Mesendoderm (in vitro differentiated cells): ENCODE results near the gene ARMH2.
A peak's percentile ranks its signal among the peaks of the same experiment; 100 is the strongest.

Source experiments
- DNase-seq: peaks from one replicate; pipeline ENCODE4 v3.0.0; 2013
- H2AK5ac ChIP-seq: 2 replicates; pipeline ENCODE4 v1.6.1; 2013; ENCODE audit warnings: low read length, inconsistent platforms
- H2BK120ac ChIP-seq: 2 replicates; pipeline ENCODE4 v1.6.1; 2013; ENCODE audit warnings: low read depth, mild to moderate bottlenecking, low read length, moderate library complexity, mixed read lengths
- H2BK15ac ChIP-seq: replicated peaks from 2 replicates; pipeline ENCODE4 v1.6.1; 2013; ENCODE audit warnings: low read depth, mild to moderate bottlenecking, moderate library complexity
- H2BK5ac ChIP-seq: 2 replicates; pipeline ENCODE4 v1.6.1; 2013; ENCODE audit warnings: low read length, inconsistent platforms
- H3K18ac ChIP-seq: 2 replicates; pipeline ENCODE4 v1.6.1; 2013; ENCODE audit warnings: mild to moderate bottlenecking, low read length, mixed read lengths
- H3K23ac ChIP-seq: one replicate; pipeline ENCODE4 v1.6.1; 2013; ENCODE audit warnings: low read length
- H3K27ac ChIP-seq: 2 replicates; pipeline ENCODE4 v1.5.1; 2013; ENCODE audit warnings: low read depth, mild to moderate bottlenecking, inconsistent platforms, low read length, moderate library complexity
- H3K27me3 ChIP-seq: 2 replicates; pipeline ENCODE4 v1.6.1; 2013; ENCODE audit warnings: low read length, control low read depth, mild to moderate bottlenecking, inconsistent platforms; ENCODE audit not compliant: insufficient read depth, poor library complexity
- H3K36me3 ChIP-seq: 2 replicates; pipeline ENCODE4 v1.6.1; 2013; ENCODE audit warnings: low read length, inconsistent platforms; ENCODE audit not compliant: control insufficient read depth, insufficient read depth
- H3K4ac ChIP-seq: one replicate; pipeline ENCODE4 v1.6.1; 2013; ENCODE audit warnings: low read depth, mild to moderate bottlenecking, low read length, moderate library complexity
- H3K4me1 ChIP-seq: 2 replicates; pipeline ENCODE4 v1.6.1; 2013; ENCODE audit warnings: low read depth, low read length, inconsistent platforms; ENCODE audit not compliant: control insufficient read depth
- H3K4me2 ChIP-seq: 2 replicates; pipeline ENCODE4 v1.6.1; 2013; ENCODE audit warnings: low read length
- H3K4me3 ChIP-seq: 2 replicates; pipeline ENCODE4 v1.5.1; 2013; ENCODE audit warnings: mild to moderate bottlenecking, low read length
- H3K56ac ChIP-seq: one replicate; pipeline ENCODE4 v1.6.1; 2013; ENCODE audit warnings: low read length
- H3K79me1 ChIP-seq: 2 replicates; pipeline ENCODE4 v1.6.1; 2013; ENCODE audit warnings: low read length, inconsistent platforms
- H3K79me2 ChIP-seq: 2 replicates; pipeline ENCODE4 v1.6.1; 2013; ENCODE audit warnings: mild to moderate bottlenecking, low read length; ENCODE audit not compliant: control insufficient read depth, insufficient read depth
- H3K9ac ChIP-seq: 2 replicates; pipeline ENCODE4 v1.6.1; 2013; ENCODE audit warnings: low read length, inconsistent platforms
- H4K5ac ChIP-seq: one replicate; pipeline ENCODE4 v1.6.1; 2013; ENCODE audit warnings: low read length
- H4K8ac ChIP-seq: one replicate; pipeline ENCODE4 v1.6.1; 2013; ENCODE audit warnings: low read depth, mild to moderate bottlenecking, control low read depth, low read length, moderate library complexity
- WGBS: extraction: QIAGEN DNeasy Blood & Tissue Kit; methylation state at CpG from one replicate; pipeline ENCODE4 v1.1.7; 2013; ENCODE audit warnings: low lambda C conversion rate, missing lambda C conversion rate; ENCODE audit not compliant: insufficient coverage; ENCODE audit errors: extremely low coverage; 5-methylcytosine and 5-hydroxymethylcytosine counted together

ARMH2 gene

DNA sequence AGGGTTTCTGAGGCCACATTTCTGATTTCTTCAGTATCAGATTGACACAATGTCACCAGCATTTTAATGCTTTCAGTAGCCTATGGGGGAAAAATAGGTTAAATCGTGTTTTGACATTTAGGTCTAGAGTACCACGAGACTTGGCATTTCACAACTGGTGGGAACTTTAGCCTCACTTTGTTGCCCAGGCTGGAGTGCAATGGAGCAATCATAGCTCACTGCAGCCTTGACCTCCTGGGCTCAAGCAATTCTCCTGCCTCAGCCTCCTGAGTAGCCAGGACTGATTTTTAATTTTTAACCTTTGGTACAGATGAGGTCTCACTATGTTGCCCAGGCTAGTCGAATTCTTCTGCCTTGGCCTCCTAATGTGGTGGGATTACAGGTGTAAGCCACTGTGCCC, 11.0 kb upstream of the ARMH2 start:
- Histone ChIP-seq H2BK15ac (no peak overlapping the region), H3K4me3 (no peak overlapping the region), H4K5ac (no peak overlapping the region), H3K23ac (no peak overlapping the region), H2BK120ac (no peak overlapping the region), H3K4ac (no peak overlapping the region), H3K36me3 (no peaks in the 10 kb centered on the region), H2BK5ac (no peak overlapping the region), H3K4me2 (no peak overlapping the region), H3K79me1 (no peaks in the 10 kb centered on the region), H3K4me1 (no peaks in the 10 kb centered on the region), H3K18ac (no peak overlapping the region), H3K79me2 (no peaks in the 10 kb centered on the region), H2AK5ac (no peak overlapping the region), H3K27ac (no peak overlapping the region), H3K56ac (no peak overlapping the region), H4K8ac (no peak overlapping the region), H3K27me3 (no peaks in the 10 kb centered on the region), H3K9ac (no peak overlapping the region)
- no CpG with 5 or more reads among the region's 3 CpGs for WGBS
- no peak for DNase-seq

DNA sequence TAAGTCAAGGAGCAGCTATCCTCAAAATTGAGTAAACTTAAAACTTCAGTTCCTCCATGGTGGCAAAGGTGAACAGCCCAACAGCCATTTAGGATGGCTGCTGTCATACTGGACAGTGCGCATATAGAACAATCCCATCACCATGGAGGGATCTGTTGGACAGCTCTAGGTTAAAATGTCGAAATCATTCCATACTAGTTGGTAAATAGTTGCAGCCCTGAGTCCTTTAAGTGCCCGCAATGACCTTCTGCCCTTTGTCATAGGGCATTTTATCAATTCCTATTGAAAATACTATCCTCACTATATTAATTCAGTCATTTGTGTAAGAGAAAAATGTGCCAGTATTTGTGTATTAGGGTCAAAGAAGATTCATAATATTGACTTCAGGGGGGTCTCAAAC, 8.9 kb upstream of the ARMH2 start:
- WGBS = no CpG with 5 or more reads among the region's 3 CpGs
- Histone ChIP-seq H3K4me3 (no peak overlapping the region), H3K4ac (no peak overlapping the region), H4K5ac (no peak overlapping the region), H3K79me2 (no peaks in the 10 kb centered on the region), H4K8ac (no peak overlapping the region), H3K9ac (no peak overlapping the region), H3K4me1 (no peaks in the 10 kb centered on the region), H2AK5ac (no peak overlapping the region), H3K36me3 (no peaks in the 10 kb centered on the region), H3K56ac (no peak overlapping the region), H3K4me2 (no peak overlapping the region), H2BK15ac (no peak overlapping the region), H3K27me3 (no peaks in the 10 kb centered on the region), H3K18ac (no peak overlapping the region), H3K79me1 (no peaks in the 10 kb centered on the region), H2BK5ac (no peak overlapping the region), H3K23ac (no peak overlapping the region), H3K27ac (no peak overlapping the region), H2BK120ac (no peak overlapping the region)
- no peak for DNase-seq

DNA sequence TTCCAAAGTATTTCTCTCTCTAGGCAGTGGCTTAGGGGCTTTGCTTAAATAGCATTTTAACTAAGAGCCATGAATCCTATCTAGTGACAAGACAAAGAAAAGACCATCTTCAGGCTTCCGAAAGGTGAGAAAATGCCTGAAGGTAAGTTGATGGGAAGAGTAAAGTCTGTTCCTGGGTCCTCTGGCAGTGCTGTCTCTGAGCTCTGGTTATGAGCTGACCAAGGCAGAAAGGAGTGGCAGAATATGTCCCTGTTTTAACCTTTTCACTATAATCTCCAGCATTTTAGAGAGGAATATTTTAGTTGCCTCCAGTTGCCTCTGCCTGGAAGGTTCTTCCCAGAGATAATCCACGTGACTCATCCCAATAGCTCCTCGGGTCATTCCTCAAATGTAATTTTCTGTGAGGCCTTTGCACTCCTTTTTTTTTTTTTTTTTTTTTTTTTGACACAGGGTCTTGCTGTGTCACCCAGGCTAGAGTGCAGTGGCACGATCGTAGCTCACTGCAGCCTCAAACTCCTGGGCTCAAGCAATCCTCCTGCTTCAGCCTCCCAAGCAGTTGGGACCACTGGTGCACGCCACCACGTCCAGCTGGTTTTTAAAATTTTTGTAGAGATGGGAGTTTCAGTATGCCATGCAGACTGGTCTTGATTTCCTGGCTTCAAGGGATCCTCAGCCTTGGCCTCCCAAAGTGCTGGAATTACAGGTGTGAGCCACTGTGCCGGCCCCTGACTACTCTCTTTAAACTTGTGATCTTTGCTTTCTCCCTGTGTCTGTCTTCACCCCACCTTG, 3.7 kb upstream of the ARMH2 start:
- Histone ChIP-seq H3K4ac (no peak overlapping the region), H2BK5ac (no peak overlapping the region), H3K18ac (peak overlapping the region; percentile 18), H3K56ac (no peak overlapping the region), H3K4me3 (no peak overlapping the region), H4K5ac (no peak overlapping the region), H2AK5ac (no peak overlapping the region), H3K36me3 (no peaks in the 10 kb centered on the region), H3K23ac (no peak overlapping the region), H4K8ac (peak overlapping the region; percentile 13), H3K79me1 (no peaks in the 10 kb centered on the region), H3K27ac (no peak overlapping the region), H2BK120ac (no peak overlapping the region), H3K9ac (no peak overlapping the region), H3K4me1 (no peaks in the 10 kb centered on the region), H3K4me2 (no peak overlapping the region), H3K27me3 (no peaks in the 10 kb centered on the region), H2BK15ac (no peak overlapping the region), H3K79me2 (no peaks in the 10 kb centered on the region)
- no CpG with 5 or more reads among the region's 8 CpGs for WGBS
- peak; percentile 49 for DNase-seq

- H3K79me1 ChIP-seq = no peaks in the 10 kb centered on the region
- H3K36me3 ChIP-seq = no peaks in the 10 kb centered on the region
- no peak overlapping the region for H2BK5ac ChIP-seq
- no peak overlapping the region for H2BK120ac ChIP-seq
- H4K5ac ChIP-seq = no peak overlapping the region
- H3K4ac ChIP-seq = no peak overlapping the region
- no peak overlapping the region for H2BK15ac ChIP-seq
- H3K4me3 ChIP-seq = no peak overlapping the region
- no peak overlapping the region for H3K4me2 ChIP-seq
- no peak for DNase-seq
- no peak overlapping the region for H3K56ac ChIP-seq
- H3K27me3 ChIP-seq = no peaks in the 10 kb centered on the region
- no peak overlapping the region for H3K27ac ChIP-seq
- no peaks in the 10 kb centered on the region for H3K79me2 ChIP-seq
- H2AK5ac ChIP-seq = no peak overlapping the region
- no CpG with 5 or more reads among the region's 1 CpG for WGBS
- H3K9ac ChIP-seq = no peak overlapping the region
- no peak overlapping the region for H3K18ac ChIP-seq
- H3K23ac ChIP-seq = no peak overlapping the region
- H3K4me1 ChIP-seq = no peaks in the 10 kb centered on the region
- no peak overlapping the region for H4K8ac ChIP-seq
Observed at GRCh38 chr6:24799541-24799915, 811 bp upstream of the ARMH2 start.

DNA sequence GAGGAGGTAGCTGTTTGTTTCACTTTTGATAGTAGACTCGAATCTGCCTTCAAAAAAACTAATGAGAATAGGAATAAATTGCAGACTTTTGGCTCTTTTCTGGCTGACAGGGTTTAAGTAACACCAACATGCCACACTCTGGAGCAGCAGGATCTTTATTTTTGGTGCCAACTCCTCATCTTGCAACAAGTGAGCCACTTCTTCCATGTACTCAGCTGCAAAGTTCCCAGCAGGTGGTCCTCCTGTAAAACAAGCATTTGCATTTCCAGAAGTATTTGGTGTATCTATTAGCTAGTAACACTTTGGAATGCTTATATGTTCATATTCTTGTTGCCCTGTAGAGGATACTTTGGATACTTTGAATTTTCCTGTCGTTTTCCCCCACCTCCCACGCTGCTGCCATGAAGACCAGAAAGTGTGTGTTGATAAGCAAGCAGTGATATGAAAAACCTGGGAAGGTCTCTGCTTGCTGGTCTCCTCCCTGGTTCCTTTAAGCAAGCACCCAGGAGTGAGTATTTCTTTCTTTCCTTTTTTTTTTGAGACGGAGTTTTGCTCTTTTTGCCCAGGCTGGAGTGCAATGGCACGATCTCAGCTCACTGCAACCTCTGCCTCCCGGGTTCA, 1.0 kb downstream of the ARMH2 start:
- H2BK120ac ChIP-seq = no peak overlapping the region
- no peak overlapping the region for H4K5ac ChIP-seq
- H3K27ac ChIP-seq = no peak overlapping the region
- no peak overlapping the region for H2AK5ac ChIP-seq
- H3K4me2 ChIP-seq = no peak overlapping the region
- H3K27me3 ChIP-seq = no peaks in the 10 kb centered on the region
- peak; percentile 32 for DNase-seq
- no peak overlapping the region for H3K4ac ChIP-seq
- no peak overlapping the region for H2BK5ac ChIP-seq
- no peaks in the 10 kb centered on the region for H3K79me1 ChIP-seq
- H3K9ac ChIP-seq = no peak overlapping the region
- H3K4me1 ChIP-seq = no peaks in the 10 kb centered on the region
- no peak overlapping the region for H3K56ac ChIP-seq
- no peaks in the 10 kb centered on the region for H3K79me2 ChIP-seq
- H2BK15ac ChIP-seq = no peak overlapping the region
- no peak overlapping the region for H3K4me3 ChIP-seq
- WGBS = no CpG with 5 or more reads among the region's 6 CpGs
- no peak overlapping the region for H3K23ac ChIP-seq
- H3K18ac ChIP-seq = no peak overlapping the region
- no peaks in the 10 kb centered on the region for H3K36me3 ChIP-seq
- no peak overlapping the region for H4K8ac ChIP-seq
